ENCODE results near the gene NFIA.
A peak's percentile ranks its signal among the peaks of the same experiment; 100 is the strongest.

NFIA gene

DNA sequence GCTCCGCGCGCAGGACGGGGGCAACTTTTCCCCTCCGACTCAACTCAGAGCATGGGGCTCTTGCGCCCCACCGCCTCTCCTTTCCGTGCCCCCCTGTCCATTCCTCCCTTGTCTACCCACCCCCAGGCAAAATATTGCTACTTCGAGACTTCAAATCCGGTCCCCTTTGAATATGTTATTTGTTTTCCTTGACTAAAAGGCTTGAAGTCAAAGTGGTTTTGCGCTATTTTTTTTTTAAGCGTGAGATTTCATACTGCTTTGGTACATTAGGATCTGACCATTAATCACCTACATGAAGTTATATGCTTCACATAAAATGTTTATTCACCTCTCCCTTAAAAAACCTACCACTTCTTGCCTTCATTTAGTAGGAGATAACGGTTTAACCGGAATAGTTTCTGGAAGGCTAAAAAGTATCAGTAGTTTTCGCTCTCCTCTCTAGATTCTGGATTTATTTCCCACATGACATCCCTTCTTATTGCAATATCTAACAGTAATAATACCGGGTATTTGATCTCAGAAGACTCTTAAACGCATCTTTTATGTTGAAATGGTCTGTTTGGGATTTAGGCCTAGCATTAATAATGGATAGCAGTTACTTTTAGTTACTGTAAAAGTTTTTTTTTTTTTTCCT, 1.6 kb downstream of the NFIA start:
- no peak for DNase-seq

- peak; percentile 23 for DNase-seq
Measured at GRCh38 chr1:61084491-61085031, 2.2 kb downstream of the NFIA start.

DNA sequence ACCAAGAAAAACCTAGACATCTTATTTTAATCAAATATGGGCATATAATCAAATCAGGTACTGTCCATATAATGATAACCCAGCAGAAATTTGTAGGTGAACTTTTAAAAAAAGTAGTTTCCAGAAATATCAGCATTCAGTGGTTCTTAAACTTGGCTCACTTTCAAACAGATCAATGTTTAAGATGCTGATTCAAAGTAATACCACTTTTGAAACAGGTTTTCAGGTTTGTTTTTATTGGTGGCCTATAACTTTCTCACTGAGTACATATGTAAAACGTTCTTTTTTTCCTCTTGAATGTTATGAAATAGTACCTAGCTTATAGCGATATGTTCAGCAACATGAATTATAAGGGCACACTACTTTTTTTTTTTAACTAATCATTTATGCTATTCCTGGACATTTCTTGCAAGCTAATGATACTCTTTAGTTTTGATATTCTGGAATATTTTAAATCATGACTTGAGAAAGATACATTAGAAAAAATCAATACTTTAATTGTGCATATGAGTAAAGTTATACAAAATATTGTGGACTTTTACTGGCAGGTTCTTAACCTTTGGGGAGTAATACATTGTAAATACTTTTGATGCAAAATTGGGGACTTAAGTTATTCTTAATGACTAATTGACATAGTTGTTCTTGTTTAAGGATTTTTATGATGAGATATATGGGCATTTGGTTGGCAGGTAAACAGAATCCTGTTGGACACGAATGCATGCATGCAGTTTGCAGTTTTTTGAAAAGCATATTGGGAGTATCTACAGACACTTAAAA, 3.0 kb downstream of the NFIA start:
- DNase-seq, result no peak

- no peak for DNase-seq
Measured at GRCh38 chr1:61085983-61086644, 3.8 kb downstream of the NFIA start.

DNA sequence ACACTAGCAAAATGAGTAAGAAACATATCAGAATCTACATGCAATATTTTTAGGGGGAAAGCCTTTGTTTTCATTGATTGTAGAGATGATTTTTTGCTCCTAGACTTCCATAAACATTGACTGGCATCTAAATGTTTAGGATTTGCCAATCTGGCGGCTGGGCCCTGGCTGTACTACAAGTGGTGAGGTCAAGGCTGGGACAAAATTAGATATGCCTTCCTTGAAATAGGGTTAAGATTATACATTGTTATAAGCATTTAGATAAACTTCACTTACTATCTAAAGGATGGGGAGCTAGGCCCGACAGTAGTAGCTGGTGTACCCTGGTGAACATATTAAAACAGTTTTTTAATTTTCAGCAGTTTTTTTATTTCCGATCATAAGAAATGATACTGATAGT, 5.2 kb downstream of the NFIA start:
- DNase-seq, result no peak

- DNase-seq, result no peak
Measured at GRCh38 chr1:61088163-61088974, 6.0 kb downstream of the NFIA start.

GRCh38 chr1:61089338-61089737, 7.0 kb downstream of the NFIA start:
- no peak for DNase-seq

- no peak for DNase-seq
Measured at GRCh38 chr1:61089741-61090140, 7.4 kb downstream of the NFIA start.

DNA sequence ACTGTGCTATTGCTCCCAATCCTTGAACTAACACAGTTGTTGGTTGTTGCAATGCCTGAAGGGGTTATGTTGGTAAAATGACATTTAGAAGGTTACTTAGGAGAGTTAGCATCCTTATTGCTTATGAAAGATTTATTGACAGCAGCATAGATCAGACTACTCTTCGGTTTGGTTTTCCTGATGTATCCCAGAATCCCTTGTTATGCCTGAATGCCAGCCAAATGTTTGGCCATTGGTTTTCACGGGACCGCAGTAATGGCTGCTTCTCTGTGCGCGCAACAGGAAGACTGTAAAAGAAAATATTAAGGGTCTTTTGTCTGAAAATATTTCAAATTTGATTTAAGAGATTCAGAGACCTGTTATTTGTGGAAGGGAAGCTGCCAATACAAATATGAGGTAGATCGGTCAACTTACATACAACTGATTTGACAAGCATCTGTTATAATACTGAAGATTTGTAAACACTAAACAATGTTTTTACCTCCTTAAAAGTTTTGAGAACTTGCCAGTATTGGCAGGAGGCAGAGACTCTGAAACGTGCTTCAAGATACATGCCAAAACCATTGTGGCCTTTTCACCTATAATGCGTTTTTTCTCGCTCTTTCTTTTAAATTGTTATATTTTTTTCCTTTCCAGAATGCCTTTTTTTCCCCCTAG, 8.3 kb downstream of the NFIA start:
- no peak for DNase-seq

GRCh38 chr1:61091455-61091854, 9.1 kb downstream of the NFIA start:
- no peak for DNase-seq

DNA sequence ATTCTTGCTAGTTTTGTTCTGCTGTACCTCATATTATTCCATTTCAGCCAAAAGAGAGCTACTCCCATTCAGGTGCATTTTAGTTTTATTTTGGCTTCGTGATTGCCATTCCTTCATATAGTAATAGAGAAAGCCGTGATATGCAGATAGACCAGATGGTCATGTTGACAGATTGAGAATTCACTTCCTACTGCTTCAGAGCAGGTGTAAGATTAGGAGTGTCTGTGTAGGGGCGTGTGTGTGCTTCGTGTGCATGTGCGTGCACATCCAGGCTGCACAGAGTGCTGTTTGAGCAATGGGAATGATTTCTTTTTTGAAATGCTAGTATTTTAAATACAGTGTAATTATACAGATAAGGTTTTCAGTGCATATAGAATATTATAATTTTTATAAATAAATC, 10.3 kb downstream of the NFIA start:
- no peak for DNase-seq

DNA sequence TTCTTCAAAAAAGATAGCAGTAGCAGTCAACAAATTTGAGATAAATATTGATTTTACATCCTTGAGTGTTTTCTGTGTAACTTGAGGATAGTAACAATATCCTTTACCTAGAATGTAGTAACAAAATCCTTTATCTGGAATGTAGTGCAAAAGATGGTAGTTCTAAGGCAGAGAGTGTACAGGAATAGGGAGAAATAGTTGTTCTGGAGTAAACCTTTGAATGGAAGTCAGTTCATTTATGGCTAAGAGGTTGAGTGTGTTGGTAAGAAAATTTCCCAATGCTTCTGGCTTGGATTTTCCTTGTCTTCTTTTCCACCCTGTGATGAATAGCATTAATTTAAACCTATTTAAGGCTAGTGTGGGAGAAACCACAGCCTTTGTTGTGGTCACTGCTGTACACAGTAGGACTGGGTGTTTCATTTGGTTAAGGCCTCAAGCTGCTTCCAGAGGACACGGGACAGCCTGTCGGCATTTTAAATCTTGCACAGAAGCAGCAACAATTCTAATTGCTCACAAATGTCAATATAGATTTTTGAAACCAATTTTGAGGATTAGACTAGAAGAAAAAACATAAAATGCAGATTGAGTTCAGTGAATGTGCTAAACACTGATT, 11.3 kb downstream of the NFIA start:
- DNase-seq, result no peak

DNA sequence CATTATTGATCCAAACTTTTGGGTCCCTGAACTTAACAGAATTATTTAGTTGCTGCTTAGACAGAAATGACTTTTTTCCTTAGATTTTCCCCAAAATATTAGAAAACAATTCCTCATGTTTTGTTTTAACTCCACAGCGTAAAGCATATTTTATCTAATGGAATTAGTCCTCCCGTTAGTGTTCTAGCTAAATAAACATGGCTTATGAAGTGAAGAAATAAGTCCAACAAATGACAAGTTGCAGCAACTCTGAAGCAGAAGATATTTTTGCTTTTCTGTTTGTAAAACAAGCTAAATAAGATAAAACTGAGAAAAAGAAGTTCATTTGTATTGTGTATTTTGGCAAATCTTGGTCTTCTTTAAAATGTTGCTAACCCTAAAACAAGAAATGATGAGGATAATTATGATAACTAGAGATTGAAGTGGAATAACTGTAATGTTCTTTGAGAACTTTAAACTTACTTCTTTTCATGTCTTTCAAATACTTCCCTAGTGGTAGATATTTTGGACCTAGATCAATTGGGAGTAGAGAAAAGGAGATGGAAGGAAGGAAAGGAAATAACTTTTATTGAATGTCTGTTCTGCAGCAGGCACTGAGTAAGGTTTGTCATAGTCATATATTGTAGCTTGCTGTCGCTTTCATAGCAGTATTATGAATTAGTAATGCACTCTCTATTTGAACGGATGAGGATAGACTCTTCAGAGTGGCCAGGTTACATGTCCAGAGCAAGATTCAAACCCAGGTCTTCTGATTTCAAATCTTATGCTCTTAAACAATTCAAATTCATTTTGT, 12.5 kb downstream of the NFIA start:
- DNase-seq, result no peak

GRCh38 chr1:61095470-61095812, 13.1 kb downstream of the NFIA start:
- DNase-seq, result no peak

DNA sequence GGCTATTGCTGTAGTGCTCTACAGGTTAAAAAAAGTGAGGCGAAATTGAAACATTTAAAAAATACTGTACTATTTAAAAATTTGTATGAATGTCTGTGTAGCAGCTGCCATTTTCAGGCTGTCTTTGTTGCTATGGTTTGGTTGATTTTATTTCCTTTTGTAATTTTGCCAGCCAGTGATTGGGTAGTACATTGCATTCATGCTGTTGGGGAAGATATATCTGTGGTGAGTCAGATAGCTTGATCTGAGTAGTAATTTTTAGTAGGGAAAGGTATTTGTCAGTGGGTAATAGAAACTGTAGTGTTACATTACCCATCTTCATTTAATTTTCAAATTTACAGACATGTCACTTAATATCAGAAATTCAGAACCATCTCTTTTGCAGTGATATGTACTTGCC, 15.0 kb downstream of the NFIA start:
- DNase-seq, result no peak

GRCh38 chr1:61097722-61098121, 15.4 kb downstream of the NFIA start:
- DNase-seq, result no peak

GRCh38 chr1:61098333-61098732, 16.0 kb downstream of the NFIA start:
- DNase-seq, result no peak

GRCh38 chr1:61098906-61099437, 16.6 kb downstream of the NFIA start:
- DNase-seq, result no peak

DNA sequence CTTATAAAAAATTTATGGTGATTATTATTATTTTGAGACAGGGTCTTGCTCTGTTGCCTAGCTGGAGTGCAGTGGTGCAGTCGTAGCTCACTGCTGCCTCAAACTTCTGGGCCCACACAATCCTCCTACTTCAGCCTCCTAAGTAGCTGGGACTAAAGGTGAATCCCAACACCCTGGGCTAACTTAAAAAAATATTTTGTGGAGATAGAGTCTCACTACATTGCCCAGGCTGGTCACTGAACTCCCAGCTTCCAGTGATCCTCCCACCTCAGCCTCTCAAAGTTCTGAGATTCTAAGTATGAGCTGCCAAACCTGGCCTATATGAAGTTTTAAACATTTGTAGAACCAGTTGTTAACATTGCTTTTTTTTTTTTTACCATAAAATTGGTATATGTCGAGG, 18.2 kb downstream of the NFIA start:
- DNase-seq, result no peak

DNA sequence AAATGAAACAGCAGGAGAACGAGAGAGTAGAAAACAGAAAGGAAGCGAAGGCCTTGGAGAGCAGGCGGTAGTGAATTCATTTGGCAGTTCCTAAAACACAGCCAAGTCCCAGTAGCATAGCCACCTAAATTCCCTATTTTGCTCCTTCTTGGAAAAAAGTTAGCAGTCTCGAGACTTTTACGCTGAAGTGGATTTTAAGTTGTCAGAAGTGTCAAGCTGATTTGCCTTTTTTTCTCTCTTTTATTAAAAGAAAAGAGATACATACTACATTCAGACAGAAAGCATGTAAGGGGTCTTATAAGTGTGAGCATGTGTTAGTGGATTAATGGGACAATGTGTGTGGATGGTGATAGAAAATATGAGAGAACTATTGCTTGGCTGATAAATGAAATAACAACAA, 19.2 kb downstream of the NFIA start:
- DNase-seq, result no peak

- no peak for DNase-seq
Measured at GRCh38 chr1:61102041-61102440, 19.7 kb downstream of the NFIA start.

Data from right kidney (tissue), 1 donor.